ENCODE results near the gene PRKACA.

Gene PRKACA

DNA sequence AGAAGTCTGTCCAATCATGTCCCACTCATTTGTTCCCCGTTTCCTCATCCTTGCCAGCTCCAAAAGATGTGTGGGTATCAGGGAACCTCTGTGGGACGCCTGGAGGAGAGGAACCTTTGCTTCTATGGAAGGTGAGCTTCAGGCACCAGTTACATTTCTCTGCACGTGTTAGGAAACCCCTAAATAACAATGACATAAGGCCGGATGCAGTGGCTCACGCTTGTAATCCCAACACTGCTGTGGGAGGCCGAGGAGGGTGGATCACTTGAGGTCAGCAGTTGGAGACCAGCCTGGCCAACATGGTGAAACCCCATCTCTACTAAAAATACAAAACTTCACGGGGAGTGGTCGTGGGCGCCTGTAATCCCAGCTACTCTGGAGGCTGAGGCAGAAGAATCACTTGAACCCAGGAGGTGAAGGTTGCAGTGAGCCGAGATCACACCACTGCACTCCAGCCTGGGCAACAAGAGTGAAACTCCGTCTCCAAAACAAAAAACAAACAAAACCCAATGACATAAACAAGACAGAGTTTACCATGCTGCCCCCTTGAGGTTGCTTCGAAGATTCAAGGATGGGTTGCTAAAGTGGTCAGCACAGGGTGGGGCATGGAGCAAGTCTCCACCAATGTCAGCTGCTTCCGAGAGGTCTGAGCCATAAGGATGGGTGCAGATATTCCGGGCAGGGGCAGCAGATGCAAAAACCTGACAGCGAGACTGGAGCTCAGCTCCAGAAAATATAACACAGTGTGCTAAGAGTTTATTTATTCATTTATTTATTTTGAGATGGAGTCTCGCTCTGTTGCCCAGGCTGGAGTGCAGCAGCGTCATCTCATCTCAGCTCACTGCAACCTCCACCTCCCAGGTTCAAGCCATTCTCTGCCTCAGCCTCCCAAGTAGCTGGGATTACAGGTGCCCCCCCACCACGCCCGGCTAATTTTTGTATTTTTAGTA, 74.6 kb downstream of the PRKACA start:
- DNase-seq, result peak; percentile 30
